SW480 (cell line): ENCODE results near the gene CLDN16.

Source experiments
- DNase-seq: peaks from one replicate; pipeline ENCODE4 v3.0.0-alpha.2; 2016; ENCODE audit warnings: low spot score

Gene CLDN16

DNA sequence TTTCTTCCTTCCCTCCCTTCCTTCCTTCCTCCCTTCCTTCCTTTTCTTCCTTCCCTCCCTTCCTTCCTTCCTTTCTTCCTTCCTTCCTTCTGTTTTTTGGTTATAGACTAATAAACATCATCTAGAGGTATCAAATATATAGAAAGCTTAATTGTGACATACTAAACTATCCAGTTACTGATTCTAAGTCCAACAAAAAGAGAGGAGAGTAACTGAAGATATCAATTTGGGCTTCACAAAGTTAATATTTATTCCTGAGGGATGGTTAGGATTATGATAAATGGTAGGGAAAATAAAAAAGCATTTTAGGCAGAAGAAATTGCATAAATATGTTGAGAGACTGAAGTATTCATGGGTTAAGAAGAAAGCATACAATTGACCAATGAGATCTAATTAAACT, 7.8 kb upstream of the CLDN16 start:
- DNase-seq: no peak

- no peak for DNase-seq
These were observed 6.5 kb upstream of the CLDN16 start for GRCh38 chr3:190381441-190381840.

DNA sequence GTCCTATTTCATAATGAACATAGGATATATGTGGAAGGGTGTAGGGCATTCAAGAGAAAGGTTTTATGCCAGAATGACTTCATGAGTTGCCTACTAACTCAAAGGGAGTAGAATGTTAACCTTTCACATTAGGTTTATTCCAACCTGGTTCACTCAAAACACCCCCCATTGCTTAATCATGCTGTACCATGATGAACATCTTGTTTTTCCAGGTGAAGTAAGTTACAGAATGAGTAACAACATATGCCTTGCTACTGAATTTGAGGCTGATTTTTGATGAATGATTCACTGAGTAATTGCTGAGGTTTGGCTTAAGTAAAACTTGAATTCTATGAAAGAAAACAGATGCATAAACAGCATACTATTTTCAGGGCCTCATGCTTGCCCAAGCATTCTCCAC, 5.9 kb upstream of the CLDN16 start:
- DNase-seq: no peak

DNA sequence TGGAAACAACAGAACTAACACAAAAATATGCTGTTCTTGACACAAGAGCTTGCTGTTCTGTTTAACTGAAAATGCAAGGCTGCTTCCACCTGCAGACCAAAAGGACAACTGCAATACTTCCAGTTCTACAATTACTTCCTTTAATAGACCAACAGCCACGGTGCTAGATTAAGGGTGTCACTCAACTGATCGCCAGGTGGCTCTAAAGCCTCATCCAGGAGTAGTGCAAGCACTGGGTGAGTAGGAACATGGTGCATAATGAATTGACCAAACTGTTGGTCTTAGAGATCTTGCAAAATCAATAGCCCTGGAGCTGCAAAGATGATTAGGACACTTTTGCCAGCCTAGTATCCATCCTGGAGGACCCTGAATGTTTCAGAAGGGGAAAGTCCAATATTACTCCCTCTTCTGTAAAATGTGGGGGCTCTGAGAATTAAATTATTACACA, 3.6 kb upstream of the CLDN16 start:
- DNase-seq: peak; percentile 96

- DNase-seq: peak; percentile 97
These were observed 2.0 kb upstream of the CLDN16 start for GRCh38 chr3:190385731-190386688.

GRCh38 chr3:190388703-190389102, 740 bp downstream of the CLDN16 start:
- no peak for DNase-seq

DNA sequence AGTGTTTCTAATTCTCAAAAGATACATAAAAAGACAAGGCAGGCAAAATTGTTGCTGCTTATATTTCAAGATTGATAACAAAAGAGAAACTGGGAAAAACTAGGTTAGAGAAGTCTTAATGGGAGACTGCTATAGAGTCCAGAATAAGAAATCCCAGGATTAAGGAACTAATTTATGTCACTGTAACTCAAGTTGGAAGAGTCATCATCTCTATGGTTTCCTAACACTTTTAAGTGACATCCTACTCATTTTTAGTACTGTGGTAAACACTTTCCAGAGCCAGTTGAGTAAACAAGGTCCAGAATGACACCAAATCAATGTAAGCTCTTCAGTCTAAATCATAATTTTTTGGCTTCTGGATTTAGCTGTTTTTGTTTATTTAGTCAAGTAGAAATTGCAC, 8.0 kb downstream of the CLDN16 start:
- no peak for DNase-seq

GRCh38 chr3:190397889-190398288, 9.9 kb downstream of the CLDN16 start:
- DNase-seq: no peak

GRCh38 chr3:190399677-190400076, 11.7 kb downstream of the CLDN16 start:
- no peak for DNase-seq

DNA sequence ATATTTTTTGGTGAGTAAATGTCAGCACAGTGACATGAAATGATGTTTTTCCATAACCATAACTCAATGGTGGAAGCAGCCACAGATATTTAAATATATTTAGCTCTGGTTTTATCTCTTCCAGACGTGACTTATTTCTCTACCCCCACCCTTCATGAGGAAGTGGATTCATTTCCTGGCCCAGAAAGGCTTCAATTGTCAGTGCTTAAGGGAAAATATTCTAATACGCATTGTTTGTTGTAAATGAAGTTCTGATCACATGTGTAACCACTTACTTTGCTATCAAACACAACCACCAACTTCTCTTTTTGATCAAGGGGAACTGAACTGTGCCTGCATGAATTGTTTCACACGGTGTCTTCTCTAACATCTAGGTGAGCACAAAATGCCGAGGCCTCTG, 14.0 kb downstream of the CLDN16 start:
- no peak for DNase-seq

- DNase-seq: no peak
These were observed 16.8 kb downstream of the CLDN16 start for GRCh38 chr3:190404715-190405114.

GRCh38 chr3:190414297-190414696, 26.3 kb downstream of the CLDN16 start:
- no peak for DNase-seq

DNA sequence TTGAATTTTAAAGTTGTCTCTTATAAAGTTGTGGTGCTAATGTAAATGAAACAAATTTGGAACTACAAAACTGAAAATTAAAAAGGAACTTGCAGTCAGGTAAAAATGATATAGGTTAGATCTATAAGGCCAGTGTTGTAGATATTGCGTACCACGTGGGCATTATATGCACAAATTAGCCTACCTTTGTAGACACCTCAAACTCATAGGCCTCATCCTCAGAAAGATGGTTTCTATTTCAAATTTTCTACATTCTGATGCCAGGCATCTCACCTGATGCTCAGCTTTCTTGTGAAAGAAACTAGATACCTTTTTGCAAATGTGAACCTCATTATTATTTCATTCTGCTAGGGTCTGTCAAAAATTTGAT, 36.1 kb downstream of the CLDN16 start:
- no peak for DNase-seq

DNA sequence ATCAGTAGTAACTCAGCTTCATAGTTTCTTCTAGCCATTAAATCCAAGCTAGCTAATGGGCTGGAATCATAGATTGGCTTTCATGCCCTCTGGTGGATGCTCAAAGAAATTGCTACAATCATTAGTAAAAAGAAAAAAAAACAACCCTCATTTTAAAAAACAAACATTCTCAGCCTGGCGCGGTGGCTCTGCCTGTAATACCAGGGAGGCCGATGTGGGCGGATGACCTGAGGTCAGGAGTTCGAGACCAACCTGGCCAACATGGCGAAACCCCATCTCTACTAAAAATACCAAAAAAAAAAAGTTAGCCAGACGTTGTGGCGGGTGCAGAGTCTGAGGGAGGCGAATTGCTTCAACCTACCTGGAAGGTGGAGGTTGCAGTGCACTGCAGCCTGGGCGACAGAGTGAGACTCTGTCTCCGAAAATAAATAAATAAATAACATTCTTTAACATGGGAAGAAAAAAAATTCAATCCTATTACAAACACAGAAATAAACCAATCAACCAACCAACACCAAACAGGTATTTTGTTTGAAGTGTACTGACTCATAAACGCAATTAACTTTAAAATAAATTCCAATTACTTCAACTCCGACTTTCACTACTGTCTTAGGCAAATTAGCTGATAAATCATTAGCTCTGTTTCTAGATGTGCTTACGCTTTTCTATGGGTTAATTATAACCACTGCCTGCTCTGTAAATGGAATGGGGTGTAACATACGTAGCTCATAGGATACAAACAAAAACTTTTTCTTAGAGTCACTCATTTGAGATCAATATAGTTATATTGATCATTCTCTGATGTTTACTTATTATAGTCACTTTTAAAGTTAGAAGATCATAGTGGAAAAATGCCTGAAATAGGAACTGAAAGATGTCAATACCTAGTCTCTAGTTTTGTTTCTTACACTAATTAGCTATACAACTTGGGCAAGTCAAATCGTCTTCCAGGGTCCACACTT, 36.8 kb downstream of the CLDN16 start:
- peak; percentile 88 for DNase-seq

DNA sequence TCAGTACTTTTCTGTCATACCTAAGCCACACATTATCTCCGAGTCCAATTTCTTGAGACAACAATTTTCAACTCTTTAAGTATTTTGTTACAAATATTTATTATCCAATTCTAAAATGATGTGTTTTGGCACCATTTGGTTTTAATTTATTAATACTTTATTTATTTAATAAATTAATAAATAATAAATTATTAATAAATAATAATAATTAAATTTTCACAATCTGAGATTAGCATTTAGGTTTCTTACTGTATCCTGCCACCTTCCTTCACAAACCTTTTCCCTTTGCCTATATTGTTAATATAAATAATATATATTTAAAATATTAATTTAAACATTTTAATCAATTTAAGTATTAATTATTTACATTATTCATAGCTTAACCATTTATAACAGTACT, 37.9 kb downstream of the CLDN16 start:
- no peak for DNase-seq

GRCh38 chr3:190426806-190427507, 39.0 kb downstream of the CLDN16 start:
- no peak for DNase-seq

- no peak for DNase-seq
These were observed 41.7 kb downstream of the CLDN16 start for GRCh38 chr3:190429681-190430080.

DNA sequence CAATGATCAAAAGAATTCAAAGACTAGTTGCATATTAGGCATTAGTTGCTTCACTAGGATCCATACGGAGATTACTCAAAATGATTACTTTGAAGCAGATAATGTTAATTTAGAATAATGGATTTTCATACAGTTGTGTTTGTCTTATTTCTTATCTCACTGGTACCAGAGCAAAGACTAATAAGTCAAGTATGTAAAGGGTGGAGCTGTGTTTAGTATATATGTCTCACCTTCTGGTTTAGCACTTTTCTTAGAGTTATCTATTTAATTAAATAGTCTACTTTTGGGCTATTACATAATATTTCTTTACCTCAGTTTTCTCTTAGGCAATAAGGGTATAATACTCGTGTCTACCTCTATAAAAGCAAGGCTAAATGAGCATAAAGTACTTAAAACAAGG, 42.9 kb downstream of the CLDN16 start:
- no peak for DNase-seq

GRCh38 chr3:190432216-190432615, 44.3 kb downstream of the CLDN16 start:
- DNase-seq: no peak

DNA sequence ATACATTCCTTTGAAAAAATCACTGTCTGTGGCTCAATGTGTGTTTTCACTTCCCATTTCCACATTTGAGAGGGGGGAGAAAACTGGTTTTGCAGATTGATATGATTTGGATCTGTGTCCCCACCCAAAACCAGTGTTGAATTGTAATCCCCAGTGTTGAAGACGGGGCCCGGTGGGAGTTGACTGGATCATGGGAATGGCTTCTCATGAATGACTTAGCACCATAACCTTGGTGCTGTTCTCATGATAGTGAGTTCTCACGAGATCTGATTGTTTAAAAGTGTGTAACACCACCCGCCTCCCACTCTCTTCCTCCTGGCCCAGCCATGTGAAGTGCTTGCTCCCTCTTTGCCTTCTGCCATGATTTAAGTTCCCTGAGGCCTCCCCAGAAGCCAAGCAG, 45.7 kb downstream of the CLDN16 start:
- DNase-seq: no peak

DNA sequence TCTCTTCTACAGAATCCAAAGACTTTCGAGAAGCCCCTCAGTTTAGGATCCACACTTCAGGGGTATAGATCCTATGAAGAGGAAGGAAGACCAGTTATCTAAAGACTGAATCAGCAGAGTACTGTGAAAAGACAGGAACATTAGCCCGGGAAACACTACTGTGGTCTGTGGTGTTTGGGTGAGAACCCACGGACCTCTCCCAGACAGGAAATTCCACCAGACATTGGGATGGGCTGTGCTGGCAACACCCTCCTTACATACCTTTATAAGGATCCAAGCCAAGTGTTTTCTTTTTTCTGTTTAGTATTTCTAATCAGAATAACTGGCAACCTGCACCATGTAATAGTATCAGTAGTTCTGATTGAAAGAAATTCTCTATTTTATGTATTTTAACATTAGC, 47.7 kb downstream of the CLDN16 start:
- DNase-seq: peak; percentile 67

DNA sequence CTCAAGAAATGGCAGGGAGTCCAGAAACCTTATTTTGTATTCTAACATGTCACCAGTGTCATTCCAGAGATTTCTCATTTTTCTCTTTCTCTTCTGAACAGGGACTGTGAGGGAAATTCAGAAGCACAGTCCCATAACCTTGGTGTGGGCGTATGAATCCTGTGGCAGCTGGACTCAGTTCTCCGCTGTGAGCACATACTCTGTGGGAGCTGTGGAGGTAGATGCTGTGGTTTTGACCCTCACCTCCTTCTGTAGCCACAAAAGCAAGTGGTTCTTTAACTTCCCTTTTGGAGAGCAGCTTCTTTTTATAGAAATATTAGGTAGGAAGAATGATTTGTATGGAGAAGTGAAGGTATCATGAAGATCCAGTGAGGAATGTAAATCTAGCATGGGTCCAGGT, 48.4 kb downstream of the CLDN16 start:
- no peak for DNase-seq
